Activated B cell treated with CpG ODN at 0.5 μM for 24 hours (primary cell): ENCODE data around the gene SLC66A1. TPM values are rescaled to one million over a fixed set of nuclear protein-coding genes. Genes with fewer than 3 reads are reported as not detected.

Experiments used
- ATAC-seq: fragments of 200-7000 bp; cut with Tn5 transposase; one replicate; pipeline ENCODE4 v1.10.0; 2021; ENCODE audit warnings: low read depth, mild to moderate bottlenecking, moderate library complexity
- CTCF ChIA-PET: fragments of 350-600 bp; sonication (Branson Sonifier 250); formaldehyde crosslinking; loops from one replicate; lab custom pipeline; 2021; ENCODE audit warnings: antibody characterized with exemption; lab: Charles Lee
- POLR2A ChIA-PET: fragments of 350-600 bp; sonication (Branson Sonifier 250); formaldehyde crosslinking; loops from one replicate; lab custom pipeline; 2021; ENCODE audit warnings: antibody characterized with exemption; lab: Charles Lee
- DNase-seq: peaks from one replicate; pipeline ENCODE4 v3.0.0; 2022
- H3K27ac Mint-ChIP-seq: one replicate; pipeline ENCODE4 v1.8.0; 2020; ENCODE audit warnings: mixed read lengths
- H3K27me3 Mint-ChIP-seq: one replicate; pipeline ENCODE4 v1.8.0; 2021; ENCODE audit warnings: mixed read lengths
- H3K36me3 Mint-ChIP-seq: one replicate; pipeline ENCODE4 v1.8.0; 2021; ENCODE audit warnings: low read depth, mixed read lengths
- H3K4me1 Mint-ChIP-seq: one replicate; pipeline ENCODE4 v1.8.0; 2021; ENCODE audit warnings: mixed read lengths
- H3K4me3 Mint-ChIP-seq: one replicate; pipeline ENCODE4 v1.8.0; 2020; ENCODE audit warnings: mild to moderate bottlenecking, mixed read lengths
- H3K9me3 Mint-ChIP-seq: one replicate; pipeline ENCODE4 v1.8.0; 2020; ENCODE audit warnings: mixed read lengths
- intact Hi-C: fragments of 100-400 bp; cut with micrococcal nuclease; formaldehyde crosslinking; loops from one replicate; pipeline ENCODE4 v1.15.1; 2024
- total RNA-seq: library from RNA; stranded (reverse); gene quantifications from 2 replicates; pipeline ENCODE4 v1.2.3, GENCODE V29; 2022
- TF ChIP-seq, protein P1 (sequence below): fragments of 200-600 bp; IDR thresholded peaks from one replicate; pipeline ENCODE4 v1.8.0; 2022; ENCODE audit warnings: antibody characterized with exemption, mild to moderate bottlenecking

Gene SLC66A1
- total RNA-seq, 1 donor from 2014 or later: 11.9 TPM

DNA sequence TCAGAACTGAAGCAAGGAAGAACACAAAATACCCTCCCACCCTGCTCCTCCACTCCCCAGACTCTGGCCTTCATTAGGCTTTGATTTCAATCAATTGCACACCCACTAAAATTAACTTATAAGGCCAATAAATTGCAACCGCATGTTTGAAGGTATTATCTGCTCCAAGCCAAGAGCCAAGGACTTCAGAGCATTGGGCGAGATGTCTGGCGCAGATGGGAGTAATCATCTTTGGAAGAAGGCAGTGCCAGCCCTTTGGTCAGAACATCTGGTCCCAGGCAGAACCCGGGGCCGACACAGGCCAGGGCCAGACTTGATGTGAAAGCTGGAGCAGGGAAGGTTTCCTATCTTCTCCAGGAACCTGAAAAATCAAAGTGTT lies 60.0 kb downstream of the SLC66A1 start:
- ChIA-PET CTCF (no interaction called here), POLR2A (no interaction called here)
- no peaks in the 10 kb centered on the region for H3K9me3 Mint-ChIP-seq
- ATAC-seq: no peak
- no peak overlapping the region for H3K27ac Mint-ChIP-seq
- TF ChIP-seq, protein P1, sequence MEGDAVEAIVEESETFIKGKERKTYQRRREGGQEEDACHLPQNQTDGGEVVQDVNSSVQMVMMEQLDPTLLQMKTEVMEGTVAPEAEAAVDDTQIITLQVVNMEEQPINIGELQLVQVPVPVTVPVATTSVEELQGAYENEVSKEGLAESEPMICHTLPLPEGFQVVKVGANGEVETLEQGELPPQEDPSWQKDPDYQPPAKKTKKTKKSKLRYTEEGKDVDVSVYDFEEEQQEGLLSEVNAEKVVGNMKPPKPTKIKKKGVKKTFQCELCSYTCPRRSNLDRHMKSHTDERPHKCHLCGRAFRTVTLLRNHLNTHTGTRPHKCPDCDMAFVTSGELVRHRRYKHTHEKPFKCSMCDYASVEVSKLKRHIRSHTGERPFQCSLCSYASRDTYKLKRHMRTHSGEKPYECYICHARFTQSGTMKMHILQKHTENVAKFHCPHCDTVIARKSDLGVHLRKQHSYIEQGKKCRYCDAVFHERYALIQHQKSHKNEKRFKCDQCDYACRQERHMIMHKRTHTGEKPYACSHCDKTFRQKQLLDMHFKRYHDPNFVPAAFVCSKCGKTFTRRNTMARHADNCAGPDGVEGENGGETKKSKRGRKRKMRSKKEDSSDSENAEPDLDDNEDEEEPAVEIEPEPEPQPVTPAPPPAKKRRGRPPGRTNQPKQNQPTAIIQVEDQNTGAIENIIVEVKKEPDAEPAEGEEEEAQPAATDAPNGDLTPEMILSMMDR: no peak
- H3K4me1 Mint-ChIP-seq: no peaks in the 10 kb centered on the region
- H3K36me3 Mint-ChIP-seq: peaks cover 62% of the 10 kb centered on the region
- intact Hi-C loops: no loop called here
- H3K27me3 Mint-ChIP-seq: no peaks in the 10 kb centered on the region
- no peak for DNase-seq
- no peak overlapping the region for H3K4me3 Mint-ChIP-seq

DNA sequence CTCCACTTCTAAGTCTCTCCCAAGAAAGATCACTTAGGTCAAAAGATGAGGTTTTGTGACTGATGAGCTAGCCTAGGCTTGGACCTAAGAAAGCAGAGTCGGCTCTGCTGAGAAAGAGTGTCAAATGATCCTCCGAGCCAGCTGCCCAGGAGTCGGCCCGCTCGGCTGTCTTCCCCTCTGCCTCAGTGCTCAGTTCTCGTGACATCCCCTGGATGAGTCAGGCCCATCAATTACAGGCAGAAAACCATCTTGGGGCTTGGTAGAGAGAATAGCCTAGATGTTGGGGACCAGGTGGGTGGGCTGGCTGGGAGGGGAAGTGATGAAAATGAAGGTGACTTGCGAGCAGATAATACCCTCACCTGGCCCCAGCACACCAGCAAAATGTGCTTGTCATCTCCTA lies 60.5 kb downstream of the SLC66A1 start:
- Mint-ChIP-seq H3K27ac (no peak overlapping the region), H3K4me3 (no peak overlapping the region), H3K4me1 (no peaks in the 10 kb centered on the region), H3K27me3 (no peaks in the 10 kb centered on the region), H3K9me3 (no peaks in the 10 kb centered on the region), H3K36me3 (peaks cover 63% of the 10 kb centered on the region)
- ATAC-seq (no peak), DNase-seq (no peak)
- TF ChIP-seq, protein P1: no peak
- POLR2A ChIA-PET: no interaction called here
- intact Hi-C loops: no loop called here
- CTCF ChIA-PET: no interaction called here

- POLR2A ChIA-PET: no interaction called here
Measured at GRCh38 chr1:19373211-19374082, 61.3 kb downstream of the SLC66A1 start.

DNA sequence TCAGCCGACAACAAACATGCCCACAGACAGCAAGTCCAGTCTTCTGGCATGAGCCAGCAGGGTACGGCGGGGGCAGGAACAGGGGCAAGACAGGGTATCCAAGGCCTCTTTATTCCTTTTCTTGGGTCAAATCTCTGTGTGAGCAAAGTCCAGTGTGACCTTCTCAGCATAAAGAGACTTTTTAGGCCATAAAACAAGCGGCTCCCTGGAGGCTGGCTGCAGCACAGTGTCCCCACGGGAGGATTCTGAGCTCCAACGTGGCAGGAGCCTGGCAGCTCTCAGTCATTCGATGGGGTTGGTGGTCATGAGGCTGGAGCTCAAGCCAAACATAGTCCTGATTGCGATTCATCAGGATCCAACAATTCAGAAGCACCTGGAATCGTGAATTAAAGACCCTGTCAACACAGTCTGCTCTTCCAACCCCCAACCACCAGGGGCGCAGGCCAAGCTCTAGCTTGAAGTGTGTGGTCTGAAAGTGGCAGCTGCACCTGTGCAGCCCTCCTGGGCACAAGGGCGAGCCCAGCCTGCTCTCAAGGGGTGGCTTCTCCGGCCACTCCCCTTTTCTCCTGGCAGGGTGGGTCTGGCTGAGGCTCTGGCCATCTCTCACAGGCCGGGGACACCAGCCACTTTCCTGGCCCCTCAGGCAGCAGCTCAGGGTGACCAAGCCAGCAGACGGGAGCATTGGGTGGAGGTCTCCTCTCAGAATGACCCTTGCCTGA lies 62.1 kb downstream of the SLC66A1 start:
- Mint-ChIP-seq H3K27me3 (no peaks in the 10 kb centered on the region), H3K9me3 (no peaks in the 10 kb centered on the region), H3K4me3 (no peak overlapping the region), H3K4me1 (no peaks in the 10 kb centered on the region), H3K27ac (no peak overlapping the region), H3K36me3 (peaks cover 71% of the 10 kb centered on the region)
- intact Hi-C loops: no loop called here
- POLR2A ChIA-PET: no interaction called here
- ATAC-seq (peak; percentile 45), DNase-seq (no peak)
- TF ChIP-seq, protein P1: no peak
- CTCF ChIA-PET: interaction anchor here (0.6 to 1.7 kb wide), 2 partner anchors 148 to 208 kb away, joined by 3 to 5 read pairs; no protein-coding TSS in a partner anchor

More at GRCh38 chr1:19373211-19374082, 61.3 kb downstream of the SLC66A1 start:
- peaks cover 71% of the 10 kb centered on the region for H3K36me3 Mint-ChIP-seq
- TF ChIP-seq, protein P1: no peak
- ATAC-seq (no peak), DNase-seq (no peak)
- CTCF ChIA-PET: interaction anchor here (1.7 kb wide), 1 partner anchor 209 kb away, joined by 5 read pairs; no protein-coding TSS in a partner anchor
- H3K4me3 Mint-ChIP-seq: no peak overlapping the region
- intact Hi-C loops: no loop called here
- no peaks in the 10 kb centered on the region for H3K9me3 Mint-ChIP-seq
- no peaks in the 10 kb centered on the region for H3K4me1 Mint-ChIP-seq
- no peaks in the 10 kb centered on the region for H3K27me3 Mint-ChIP-seq
- no peak overlapping the region for H3K27ac Mint-ChIP-seq

GRCh38 chr1:19374926-19375325 lies 62.8 kb downstream of the SLC66A1 start:
- no peak overlapping the region for H3K27ac Mint-ChIP-seq

More at GRCh38 chr1:19374926-19375325, 62.8 kb downstream of the SLC66A1 start:
- H3K4me1 Mint-ChIP-seq: no peaks in the 10 kb centered on the region
- CTCF ChIA-PET: interaction anchor here (1.7 kb wide), 1 partner anchor 207 kb away, joined by 5 read pairs; no protein-coding TSS in a partner anchor
- TF ChIP-seq, protein P1: no peak
- intact Hi-C loops: no loop called here
- H3K4me3 Mint-ChIP-seq: no peak overlapping the region
- ATAC-seq (no peak), DNase-seq (no peak)
- H3K9me3 Mint-ChIP-seq: no peaks in the 10 kb centered on the region
- H3K36me3 Mint-ChIP-seq: peaks cover 75% of the 10 kb centered on the region
- POLR2A ChIA-PET: no interaction called here
- H3K27me3 Mint-ChIP-seq: no peaks in the 10 kb centered on the region
